B cell (primary cell): ENCODE measurements around the gene ATP11A. TPM values are rescaled to one million over a fixed set of nuclear protein-coding genes. Genes with fewer than 3 reads are reported as not detected.
"Not testable (repeated sequence)": the region's sequence is repeated elsewhere in the genome, so short reads cannot be mapped to it uniquely, and the experiment has no call there.

Experiments used
- ATAC-seq: fragments of 200-7000 bp; cut with Tn5 transposase; one replicate; pipeline ENCODE4 v1.10.0; 2021; ENCODE audit warnings: low read depth, mild to moderate bottlenecking, moderate number of reproducible peaks, moderate library complexity
- CTCF ChIA-PET: fragments of 350-600 bp; sonication (Branson Sonifier 250); formaldehyde crosslinking; loops from one replicate; lab custom pipeline; 2021; ENCODE audit warnings: antibody characterized with exemption, inconsistent platforms; lab: Charles Lee
- POLR2A ChIA-PET: fragments of 350-600 bp; sonication (Branson Sonifier 250); formaldehyde crosslinking; loops from one replicate; lab custom pipeline; 2021; ENCODE audit warnings: antibody characterized with exemption; lab: Charles Lee
- DNase-seq: peaks from one replicate; pipeline ENCODE4 v3.0.0; 2013
- H2AFZ ChIP-seq: 2 replicates; pipeline ENCODE4 v1.6.1; 2012; ENCODE audit warnings: mild to moderate bottlenecking, low read depth, low read length; ENCODE audit not compliant: insufficient read depth, poor library complexity, severe bottlenecking
- H3K27ac ChIP-seq, 2 donors: 1 replicate in 1 of 2; 2 replicates in 1 of 2; pipeline ENCODE4 v1.5.1; 2012 to 2013; ENCODE audit warnings: low read length in 2 of 2, mild to moderate bottlenecking in 2 of 2, moderate library complexity in 1 of 2
- H3K27me3 ChIP-seq, 4 experiments: fragments of 200-600 bp in 1 of 4; sonication (generic) in 1 of 4; replicated peaks in 1 of 4; 1 replicate in 2 of 4; 2 replicates in 2 of 4; pipeline versions ENCODE4 v1.6.1 to v1.7.0; 2013 to 2016; ENCODE audit warnings: low read length in 3 of 4, mild to moderate bottlenecking in 2 of 4, mixed read lengths in 1 of 4, moderate library complexity in 1 of 4; ENCODE audit not compliant: insufficient read depth in 4 of 4, control insufficient read depth in 3 of 4; ENCODE audit errors: control extremely low read depth in 1 of 4
- H3K36me3 ChIP-seq, 2 experiments: replicated peaks in 1 of 2; 1 replicate in 1 of 2; 2 replicates in 1 of 2; pipeline versions ENCODE4 v1.6.1 to v1.7.1; 2013; ENCODE audit warnings: low read length in 1 of 2; ENCODE audit not compliant: insufficient read depth in 2 of 2, control insufficient read depth in 1 of 2; ENCODE audit errors: control extremely low read depth in 1 of 2, extremely low read depth in 1 of 2
- H3K4me1 ChIP-seq, 2 donors: fragments of 200-600 bp in 1 of 2; sonication (generic) in 1 of 2; 1 replicate in 1 of 2; 2 replicates in 1 of 2; pipeline versions ENCODE4 v1.5.1 to v1.6.1; 2013 to 2017; ENCODE audit warnings: low read length in 2 of 2; ENCODE audit not compliant: control insufficient read depth in 2 of 2, insufficient read depth in 2 of 2
- H3K4me2 ChIP-seq: replicated peaks from 2 replicates; pipeline ENCODE3; 2012; ENCODE audit warnings: mild to moderate bottlenecking, low read depth, low read length; ENCODE audit not compliant: poor library complexity, severe bottlenecking
- H3K4me3 ChIP-seq, 5 experiments: fragments of 200-600 bp in 1 of 5; sonication (generic) in 1 of 5; 1 replicate in 3 of 5; 2 replicates in 2 of 5; pipeline versions ENCODE4 v1.5.1 to v1.7.0; 2011 to 2016; ENCODE audit warnings: low read length in 4 of 5, mild to moderate bottlenecking in 4 of 5, low read depth in 2 of 5, control low read depth in 1 of 5, moderate library complexity in 1 of 5; ENCODE audit not compliant: insufficient read depth in 1 of 5; ENCODE audit errors: control extremely low read depth in 1 of 5, extremely low read depth in 1 of 5
- H3K79me2 ChIP-seq: fragments of 200-600 bp; sonication (generic); one replicate; pipeline ENCODE4 v1.6.0; 2016; ENCODE audit warnings: low read length; ENCODE audit not compliant: control insufficient read depth, insufficient read depth
- H3K9ac ChIP-seq: fragments of 200-600 bp; sonication (generic); 2 replicates; pipeline ENCODE4 v1.6.1; 2017; ENCODE audit warnings: mild to moderate bottlenecking, low read length, moderate library complexity
- H3K9me3 ChIP-seq, 3 donors: one replicate each; pipeline versions ENCODE4 v1.6.1 to v1.7.1; 2013; ENCODE audit warnings: low read length in 2 of 3; ENCODE audit not compliant: control insufficient read depth in 2 of 3, insufficient read depth in 1 of 3; ENCODE audit errors: control extremely low read depth in 1 of 3
- H4K20me1 ChIP-seq: 2 replicates; pipeline ENCODE4 v1.6.0; 2012; ENCODE audit warnings: mild to moderate bottlenecking, low read length; ENCODE audit not compliant: insufficient read depth, control insufficient read depth, poor library complexity, severe bottlenecking
- H3K27ac Mint-ChIP-seq: one replicate; pipeline ENCODE4 v1.8.0; 2021; ENCODE audit warnings: mixed read lengths
- H3K27me3 Mint-ChIP-seq: one replicate; pipeline ENCODE4 v1.8.0; 2021; ENCODE audit warnings: mixed read lengths
- H3K4me1 Mint-ChIP-seq: one replicate; pipeline ENCODE4 v1.8.0; 2021; ENCODE audit warnings: mixed read lengths
- H3K4me3 Mint-ChIP-seq: one replicate; pipeline ENCODE4 v1.8.0; 2021; ENCODE audit warnings: mixed read lengths
- H3K9me3 Mint-ChIP-seq: one replicate; pipeline ENCODE4 v1.8.0; 2022; ENCODE audit warnings: mixed read lengths; ENCODE audit not compliant: insufficient read depth
- CTCF ChIP-seq: fragments of 200-600 bp; IDR thresholded peaks from one replicate; pipeline ENCODE4 v1.8.0; 2022; ENCODE audit warnings: antibody characterized with exemption, mild to moderate bottlenecking
- EZH2 ChIP-seq: IDR thresholded peaks from 2 replicates; pipeline ENCODE4 v1.6.1; 2012; ENCODE audit warnings: borderline replicate concordance, low read depth, mild to moderate bottlenecking, moderate library complexity, low read length; ENCODE audit not compliant: insufficient read depth, poor library complexity, severe bottlenecking
- WGBS: methylation state at CpG from one replicate; pipeline ENCODE4 v1.1.5; 2013; ENCODE audit warnings: missing lambda C conversion rate; ENCODE audit not compliant: insufficient coverage; 5-methylcytosine and 5-hydroxymethylcytosine counted together
- intact Hi-C: fragments of 100-400 bp; cut with micrococcal nuclease; formaldehyde crosslinking; loops from one replicate; pipeline ENCODE4 v1.10.0; 2022
- polyA plus RNA-seq: library from polyadenylated mRNA; depleted of rRNA; stranded (reverse); fragments of >200 nt; gene quantifications from 2 replicates; pipeline ENCODE4 v1.2.3, GENCODE V29; 2012
- total RNA-seq, 2 donors: library from RNA; stranded (reverse); fragments of 120-200 nt in 1 of 2; gene quantifications; 1 replicate in 1 of 2; 2 replicates in 1 of 2; pipeline versions ENCODE4 v1.2.3 to v1.2.4, GENCODE V29; 2013 to 2022

Gene ATP11A
- total and polyA plus RNA-seq, 2 donors (not counting 1 experiment from before 2014, with no cell fraction given), result 36.9 to 60.3 TPM

GRCh38 chr13:112840472-112841302, 150.8 kb downstream of the ATP11A start:
- Histone ChIP-seq H3K36me3 (peaks cover 0 to 10% of the 10 kb centered on the region in 2 experiments), H3K4me2 (no peak overlapping the region), H4K20me1 (no peaks in the 10 kb centered on the region), H2AFZ (no peak overlapping the region), H3K27ac (no peak overlapping the region), H3K9me3 (peaks cover 0 to 13% (median 0%) of the 10 kb centered on the region in 3 donors), H3K79me2 (no peaks in the 10 kb centered on the region), H3K4me3 (no peak overlapping the region), H3K4me1 (no peaks in the 10 kb centered on the region), H3K9ac (no peak overlapping the region), H3K27me3 (no peaks in the 10 kb centered on the region)
- WGBS, result 96% methylated on average over 34 of the region's 34 CpGs
- no peaks in the 10 kb centered on the region for H3K4me1 Mint-ChIP-seq
- H3K27ac Mint-ChIP-seq, result no peak overlapping the region
- intact Hi-C loops, result no loop called here
- TF ChIP-seq CTCF (no peak), EZH2 (no peak)
- H3K9me3 Mint-ChIP-seq, result no peaks in the 10 kb centered on the region
- DNase-seq (no peak), ATAC-seq (no peak)
- CTCF ChIA-PET, result no interaction called here
- H3K27me3 Mint-ChIP-seq, result no peaks in the 10 kb centered on the region
- POLR2A ChIA-PET, result no interaction called here
- H3K4me3 Mint-ChIP-seq, result no peak overlapping the region

- H3K27ac Mint-ChIP-seq, H3K79me2 ChIP-seq, H3K9me3 Mint-ChIP-seq, H3K4me3 Mint-ChIP-seq, H2AFZ ChIP-seq, H3K4me1 Mint-ChIP-seq, ATAC-seq, POLR2A ChIA-PET, intact Hi-C loops, DNase-seq, H3K9ac ChIP-seq, H4K20me1 ChIP-seq, H3K4me1 ChIP-seq, CTCF ChIA-PET, H3K4me3 ChIP-seq, H3K27ac ChIP-seq, H3K27me3 ChIP-seq, H3K4me2 ChIP-seq, H3K27me3 Mint-ChIP-seq, H3K36me3 ChIP-seq: not testable (repeated sequence)
- 98% methylated on average over 31 of the region's 31 CpGs for WGBS
- H3K9me3 ChIP-seq, result peaks cover 0 to 14% (median 0%) of the 10 kb centered on the region in 3 donors
Measured at GRCh38 chr13:112841303-112842015, 151.6 kb downstream of the ATP11A start.
